ENCODE results near the gene CACNA1H.
A peak's percentile ranks its signal among the peaks of the same experiment; 100 is the strongest.
"Not testable (repeated sequence)": the region's sequence is repeated elsewhere in the genome, so short reads cannot be mapped to it uniquely, and the experiment has no call there.

The CACNA1H gene

GRCh38 chr16:1194665-1195392 lies 41.9 kb downstream of the CACNA1H start:
- FAIRE-seq, result no peak

GRCh38 chr16:1195393-1195666 lies 42.4 kb downstream of the CACNA1H start:
- FAIRE-seq, result no peak

- FAIRE-seq, result no peak
Measured at GRCh38 chr16:1196494-1196893, 43.6 kb downstream of the CACNA1H start.

GRCh38 chr16:1197237-1197866 lies 44.4 kb downstream of the CACNA1H start:
- FAIRE-seq, result peak; percentile 90

GRCh38 chr16:1198194-1198593 lies 45.3 kb downstream of the CACNA1H start:
- no peak for FAIRE-seq

- not testable (repeated sequence) for FAIRE-seq
Measured at GRCh38 chr16:1198671-1199346, 45.9 kb downstream of the CACNA1H start.

- FAIRE-seq, result no peak
Measured at GRCh38 chr16:1199347-1200013, 46.6 kb downstream of the CACNA1H start.

GRCh38 chr16:1200014-1200627 lies 47.2 kb downstream of the CACNA1H start:
- no peak for FAIRE-seq

- FAIRE-seq, result no peak
Measured at GRCh38 chr16:1201444-1201843, 48.5 kb downstream of the CACNA1H start.

- FAIRE-seq, result no peak
Measured at GRCh38 chr16:1202274-1202673, 49.4 kb downstream of the CACNA1H start.

- no peak for FAIRE-seq
Measured at GRCh38 chr16:1204933-1205332, 52.0 kb downstream of the CACNA1H start.

- FAIRE-seq, result no peak
Measured at GRCh38 chr16:1206326-1206725, 53.4 kb downstream of the CACNA1H start.

- no peak for FAIRE-seq
Measured at GRCh38 chr16:1206786-1207185, 53.9 kb downstream of the CACNA1H start.

GRCh38 chr16:1208239-1208830 lies 55.4 kb downstream of the CACNA1H start:
- no peak for FAIRE-seq

- FAIRE-seq, result no peak
Measured at GRCh38 chr16:1209081-1209480, 56.2 kb downstream of the CACNA1H start.

- FAIRE-seq, result no peak
Measured at GRCh38 chr16:1210461-1210860, 57.6 kb downstream of the CACNA1H start.

- no peak for FAIRE-seq
Measured at GRCh38 chr16:1211451-1212268, 58.8 kb downstream of the CACNA1H start.

GRCh38 chr16:1212616-1213194 lies 59.8 kb downstream of the CACNA1H start:
- FAIRE-seq, result no peak

- FAIRE-seq, result no peak
Measured at GRCh38 chr16:1213231-1213630, 60.3 kb downstream of the CACNA1H start.

GRCh38 chr16:1213796-1214372 lies 61.0 kb downstream of the CACNA1H start:
- FAIRE-seq, result no peak

- FAIRE-seq, result no peak
Measured at GRCh38 chr16:1214719-1215118, 61.8 kb downstream of the CACNA1H start.
